Measurements from ENCODE around the gene TSPAN8. TPM values are rescaled to one million over a fixed set of nuclear protein-coding genes. Genes with fewer than 3 reads are reported as not detected.

The TSPAN8 gene
- total and polyA plus RNA-seq, 10 of the 15 experiments (the other 5 are each of a cell fraction or from before 2014, with no cell fraction given) = 0.16 to 0.49 TPM; not detected in 8

DNA sequence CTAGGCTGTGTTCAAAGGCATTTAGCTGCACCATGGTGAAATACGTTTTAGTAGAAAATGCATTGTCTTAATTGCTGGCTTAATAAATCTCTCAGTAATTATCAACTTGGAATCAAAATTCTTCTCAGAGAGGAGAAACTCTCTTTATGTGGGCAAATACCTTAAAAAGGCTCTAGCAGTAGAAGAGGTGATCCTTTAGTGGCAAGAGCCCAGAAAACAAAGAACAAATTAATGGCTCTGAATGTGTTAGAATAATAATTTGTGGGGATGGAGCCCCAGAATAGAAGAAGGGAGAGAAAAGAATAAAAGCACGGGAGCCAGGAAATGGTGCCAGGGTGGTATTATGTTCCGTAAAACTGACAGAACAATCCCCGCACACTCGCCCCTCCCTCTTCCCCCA is 14.8 kb downstream of the TSPAN8 start (continued):
- TF ChIP-seq, protein P1, sequence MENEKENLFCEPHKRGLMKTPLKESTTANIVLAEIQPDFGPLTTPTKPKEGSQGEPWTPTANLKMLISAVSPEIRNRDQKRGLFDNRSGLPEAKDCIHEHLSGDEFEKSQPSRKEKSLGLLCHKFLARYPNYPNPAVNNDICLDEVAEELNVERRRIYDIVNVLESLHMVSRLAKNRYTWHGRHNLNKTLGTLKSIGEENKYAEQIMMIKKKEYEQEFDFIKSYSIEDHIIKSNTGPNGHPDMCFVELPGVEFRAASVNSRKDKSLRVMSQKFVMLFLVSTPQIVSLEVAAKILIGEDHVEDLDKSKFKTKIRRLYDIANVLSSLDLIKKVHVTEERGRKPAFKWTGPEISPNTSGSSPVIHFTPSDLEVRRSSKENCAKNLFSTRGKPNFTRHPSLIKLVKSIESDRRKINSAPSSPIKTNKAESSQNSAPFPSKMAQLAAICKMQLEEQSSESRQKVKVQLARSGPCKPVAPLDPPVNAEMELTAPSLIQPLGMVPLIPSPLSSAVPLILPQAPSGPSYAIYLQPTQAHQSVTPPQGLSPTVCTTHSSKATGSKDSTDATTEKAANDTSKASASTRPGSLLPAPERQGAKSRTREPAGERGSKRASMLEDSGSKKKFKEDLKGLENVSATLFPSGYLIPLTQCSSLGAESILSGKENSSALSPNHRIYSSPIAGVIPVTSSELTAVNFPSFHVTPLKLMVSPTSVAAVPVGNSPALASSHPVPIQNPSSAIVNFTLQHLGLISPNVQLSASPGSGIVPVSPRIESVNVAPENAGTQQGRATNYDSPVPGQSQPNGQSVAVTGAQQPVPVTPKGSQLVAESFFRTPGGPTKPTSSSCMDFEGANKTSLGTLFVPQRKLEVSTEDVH (IDR thresholded peaks at IDR 0.05; ENCODE audit: low read depth, partially characterized antibody) = no peak
- TF ChIP-seq FOXK2 (IDR thresholded peaks at IDR 0.05) = no peak
- TF ChIP-seq EGR1 (IDR thresholded peaks at IDR 0.05; ENCODE audit: borderline replicate concordance in 1 of 2, low read depth in 2 of 2, low read length in 2 of 2) = no peak
- TF ChIP-seq SMAD5 (IDR thresholded peaks at IDR 0.05; ENCODE audit: low read depth) = no peak
- TF ChIP-seq, protein P2, sequence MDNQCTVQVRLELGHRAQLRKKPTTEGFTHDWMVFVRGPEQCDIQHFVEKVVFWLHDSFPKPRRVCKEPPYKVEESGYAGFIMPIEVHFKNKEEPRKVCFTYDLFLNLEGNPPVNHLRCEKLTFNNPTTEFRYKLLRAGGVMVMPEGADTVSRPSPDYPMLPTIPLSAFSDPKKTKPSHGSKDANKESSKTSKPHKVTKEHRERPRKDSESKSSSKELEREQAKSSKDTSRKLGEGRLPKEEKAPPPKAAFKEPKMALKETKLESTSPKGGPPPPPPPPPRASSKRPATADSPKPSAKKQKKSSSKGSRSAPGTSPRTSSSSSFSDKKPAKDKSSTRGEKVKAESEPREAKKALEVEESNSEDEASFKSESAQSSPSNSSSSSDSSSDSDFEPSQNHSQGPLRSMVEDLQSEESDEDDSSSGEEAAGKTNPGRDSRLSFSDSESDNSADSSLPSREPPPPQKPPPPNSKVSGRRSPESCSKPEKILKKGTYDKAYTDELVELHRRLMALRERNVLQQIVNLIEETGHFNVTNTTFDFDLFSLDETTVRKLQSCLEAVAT (IDR thresholded peaks at IDR 0.05) = no peak
- TF ChIP-seq TBL1XR1 (IDR thresholded peaks at IDR 0.05; ENCODE audit: low read depth, low read length) = no peak
- TF ChIP-seq SMC3 (IDR thresholded peaks at IDR 0.05; ENCODE audit: borderline replicate concordance, low read length) = no peak
- no peak for TF ChIP-seq MTA3 (IDR thresholded peaks at IDR 0.05; ENCODE audit: borderline replicate concordance, low read length)
- TF ChIP-seq, protein P3, sequence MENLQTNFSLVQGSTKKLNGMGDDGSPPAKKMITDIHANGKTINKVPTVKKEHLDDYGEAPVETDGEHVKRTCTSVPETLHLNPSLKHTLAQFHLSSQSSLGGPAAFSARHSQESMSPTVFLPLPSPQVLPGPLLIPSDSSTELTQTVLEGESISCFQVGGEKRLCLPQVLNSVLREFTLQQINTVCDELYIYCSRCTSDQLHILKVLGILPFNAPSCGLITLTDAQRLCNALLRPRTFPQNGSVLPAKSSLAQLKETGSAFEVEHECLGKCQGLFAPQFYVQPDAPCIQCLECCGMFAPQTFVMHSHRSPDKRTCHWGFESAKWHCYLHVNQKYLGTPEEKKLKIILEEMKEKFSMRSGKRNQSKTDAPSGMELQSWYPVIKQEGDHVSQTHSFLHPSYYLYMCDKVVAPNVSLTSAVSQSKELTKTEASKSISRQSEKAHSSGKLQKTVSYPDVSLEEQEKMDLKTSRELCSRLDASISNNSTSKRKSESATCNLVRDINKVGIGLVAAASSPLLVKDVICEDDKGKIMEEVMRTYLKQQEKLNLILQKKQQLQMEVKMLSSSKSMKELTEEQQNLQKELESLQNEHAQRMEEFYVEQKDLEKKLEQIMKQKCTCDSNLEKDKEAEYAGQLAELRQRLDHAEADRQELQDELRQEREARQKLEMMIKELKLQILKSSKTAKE (IDR thresholded peaks at IDR 0.05; ENCODE audit: low read depth, poor library complexity, severe bottlenecking) = no peak
- no peak for TF ChIP-seq SREBF1 (IDR thresholded peaks at IDR 0.05; ENCODE audit: low read length)
- TF ChIP-seq RCOR1 (conservative IDR thresholded peaks at IDR 0.05; ENCODE audit: low read depth, low read length) = no peak
- no peak for TF ChIP-seq WRNIP1 (IDR thresholded peaks at IDR 0.05; ENCODE audit: borderline replicate concordance, low read depth, low read length)
- TF ChIP-seq, protein P4, sequence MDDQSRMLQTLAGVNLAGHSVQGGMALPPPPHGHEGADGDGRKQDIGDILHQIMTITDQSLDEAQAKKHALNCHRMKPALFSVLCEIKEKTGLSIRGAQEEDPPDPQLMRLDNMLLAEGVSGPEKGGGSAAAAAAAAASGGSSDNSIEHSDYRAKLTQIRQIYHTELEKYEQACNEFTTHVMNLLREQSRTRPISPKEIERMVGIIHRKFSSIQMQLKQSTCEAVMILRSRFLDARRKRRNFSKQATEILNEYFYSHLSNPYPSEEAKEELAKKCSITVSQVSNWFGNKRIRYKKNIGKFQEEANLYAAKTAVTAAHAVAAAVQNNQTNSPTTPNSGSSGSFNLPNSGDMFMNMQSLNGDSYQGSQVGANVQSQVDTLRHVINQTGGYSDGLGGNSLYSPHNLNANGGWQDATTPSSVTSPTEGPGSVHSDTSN (IDR thresholded peaks at IDR 0.05; ENCODE audit: insufficient replicate concordance, low read depth, low read length) = no peak
